Panc1 (cell line): ENCODE results near the gene LDLRAD4.

Experiments used
- POLR2AphosphoS5 ChIP-seq: IDR thresholded peaks from 2 replicates; pipeline ENCODE4 v1.6.1; 2012; ENCODE audit warnings: mild to moderate bottlenecking, low read depth, low read length, moderate library complexity
- SIN3A ChIP-seq: IDR thresholded peaks from 2 replicates; pipeline ENCODE4 v1.6.1; 2012; ENCODE audit warnings: low read depth, mild to moderate bottlenecking, low read length, moderate library complexity, borderline replicate concordance; ENCODE audit not compliant: insufficient read depth
- TCF7L2 ChIP-seq: IDR thresholded peaks from 2 replicates; pipeline ENCODE4 v1.6.1; 2011; ENCODE audit warnings: mild to moderate bottlenecking, low read depth, low read length, inconsistent platforms
- TF ChIP-seq, protein P1 (sequence below): fragments of 450-650 bp; IDR thresholded peaks from 2 replicates; pipeline ENCODE4 v1.5.1; 2017; ENCODE audit warnings: mild to moderate bottlenecking
- TF ChIP-seq, protein P2 (sequence below), 2 experiments: IDR thresholded peaks; 2 replicates each; pipeline ENCODE4 v1.6.1; 2011 to 2012; ENCODE audit warnings: low read depth in 2 of 2, control low read depth in 1 of 2, low read length in 1 of 2, mild to moderate bottlenecking in 1 of 2, moderate library complexity in 1 of 2; ENCODE audit not compliant: insufficient read depth in 1 of 2

DNA sequence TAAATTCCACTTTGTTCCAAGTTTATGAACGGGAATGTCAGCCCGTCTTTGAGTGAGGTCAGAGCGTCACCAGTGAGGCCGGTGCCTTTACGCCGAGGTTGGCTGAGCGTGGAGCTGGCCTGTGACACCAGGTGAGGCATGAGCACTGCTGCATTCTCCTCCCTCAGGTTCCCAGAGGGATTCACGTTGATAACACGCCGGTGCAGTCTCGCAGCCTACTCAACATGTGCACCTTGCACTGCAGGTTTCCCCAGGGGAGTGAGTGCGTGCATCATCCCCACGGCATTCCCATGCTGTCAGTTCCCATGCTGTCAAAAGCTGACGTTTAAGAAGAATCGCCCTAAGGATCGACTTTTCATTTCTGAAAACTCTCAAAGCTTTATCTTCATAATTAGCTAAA, 213.3 kb downstream of the LDLRAD4 start:
- TF ChIP-seq, protein P1, sequence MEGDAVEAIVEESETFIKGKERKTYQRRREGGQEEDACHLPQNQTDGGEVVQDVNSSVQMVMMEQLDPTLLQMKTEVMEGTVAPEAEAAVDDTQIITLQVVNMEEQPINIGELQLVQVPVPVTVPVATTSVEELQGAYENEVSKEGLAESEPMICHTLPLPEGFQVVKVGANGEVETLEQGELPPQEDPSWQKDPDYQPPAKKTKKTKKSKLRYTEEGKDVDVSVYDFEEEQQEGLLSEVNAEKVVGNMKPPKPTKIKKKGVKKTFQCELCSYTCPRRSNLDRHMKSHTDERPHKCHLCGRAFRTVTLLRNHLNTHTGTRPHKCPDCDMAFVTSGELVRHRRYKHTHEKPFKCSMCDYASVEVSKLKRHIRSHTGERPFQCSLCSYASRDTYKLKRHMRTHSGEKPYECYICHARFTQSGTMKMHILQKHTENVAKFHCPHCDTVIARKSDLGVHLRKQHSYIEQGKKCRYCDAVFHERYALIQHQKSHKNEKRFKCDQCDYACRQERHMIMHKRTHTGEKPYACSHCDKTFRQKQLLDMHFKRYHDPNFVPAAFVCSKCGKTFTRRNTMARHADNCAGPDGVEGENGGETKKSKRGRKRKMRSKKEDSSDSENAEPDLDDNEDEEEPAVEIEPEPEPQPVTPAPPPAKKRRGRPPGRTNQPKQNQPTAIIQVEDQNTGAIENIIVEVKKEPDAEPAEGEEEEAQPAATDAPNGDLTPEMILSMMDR: no peak
- TF ChIP-seq POLR2AphosphoS5: no peak
- no peak for TF ChIP-seq SIN3A
- TF ChIP-seq TCF7L2: no peak
- TF ChIP-seq, protein P2, sequence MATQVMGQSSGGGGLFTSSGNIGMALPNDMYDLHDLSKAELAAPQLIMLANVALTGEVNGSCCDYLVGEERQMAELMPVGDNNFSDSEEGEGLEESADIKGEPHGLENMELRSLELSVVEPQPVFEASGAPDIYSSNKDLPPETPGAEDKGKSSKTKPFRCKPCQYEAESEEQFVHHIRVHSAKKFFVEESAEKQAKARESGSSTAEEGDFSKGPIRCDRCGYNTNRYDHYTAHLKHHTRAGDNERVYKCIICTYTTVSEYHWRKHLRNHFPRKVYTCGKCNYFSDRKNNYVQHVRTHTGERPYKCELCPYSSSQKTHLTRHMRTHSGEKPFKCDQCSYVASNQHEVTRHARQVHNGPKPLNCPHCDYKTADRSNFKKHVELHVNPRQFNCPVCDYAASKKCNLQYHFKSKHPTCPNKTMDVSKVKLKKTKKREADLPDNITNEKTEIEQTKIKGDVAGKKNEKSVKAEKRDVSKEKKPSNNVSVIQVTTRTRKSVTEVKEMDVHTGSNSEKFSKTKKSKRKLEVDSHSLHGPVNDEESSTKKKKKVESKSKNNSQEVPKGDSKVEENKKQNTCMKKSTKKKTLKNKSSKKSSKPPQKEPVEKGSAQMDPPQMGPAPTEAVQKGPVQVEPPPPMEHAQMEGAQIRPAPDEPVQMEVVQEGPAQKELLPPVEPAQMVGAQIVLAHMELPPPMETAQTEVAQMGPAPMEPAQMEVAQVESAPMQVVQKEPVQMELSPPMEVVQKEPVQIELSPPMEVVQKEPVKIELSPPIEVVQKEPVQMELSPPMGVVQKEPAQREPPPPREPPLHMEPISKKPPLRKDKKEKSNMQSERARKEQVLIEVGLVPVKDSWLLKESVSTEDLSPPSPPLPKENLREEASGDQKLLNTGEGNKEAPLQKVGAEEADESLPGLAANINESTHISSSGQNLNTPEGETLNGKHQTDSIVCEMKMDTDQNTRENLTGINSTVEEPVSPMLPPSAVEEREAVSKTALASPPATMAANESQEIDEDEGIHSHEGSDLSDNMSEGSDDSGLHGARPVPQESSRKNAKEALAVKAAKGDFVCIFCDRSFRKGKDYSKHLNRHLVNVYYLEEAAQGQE (IDR thresholded peaks at IDR 0.05; ENCODE audit: insufficient read depth in 1 of 2, low read depth in 2 of 2, low read length in 1 of 2): no peak
